Anterior cingulate cortex (tissue), 58 donors: ENCODE results near the gene FGD6.
A peak's percentile ranks its signal among the peaks of the same experiment; 100 is the strongest.
"Not testable (repeated sequence)": the region's sequence is repeated elsewhere in the genome, so short reads cannot be mapped to it uniquely, and the experiment has no call there.

Source experiments
- DNase-seq, 58 donors: peaks; one replicate each; lab custom pipeline; 2025; lab: John Stamatoyannopoulos, UW

The FGD6 gene

DNA sequence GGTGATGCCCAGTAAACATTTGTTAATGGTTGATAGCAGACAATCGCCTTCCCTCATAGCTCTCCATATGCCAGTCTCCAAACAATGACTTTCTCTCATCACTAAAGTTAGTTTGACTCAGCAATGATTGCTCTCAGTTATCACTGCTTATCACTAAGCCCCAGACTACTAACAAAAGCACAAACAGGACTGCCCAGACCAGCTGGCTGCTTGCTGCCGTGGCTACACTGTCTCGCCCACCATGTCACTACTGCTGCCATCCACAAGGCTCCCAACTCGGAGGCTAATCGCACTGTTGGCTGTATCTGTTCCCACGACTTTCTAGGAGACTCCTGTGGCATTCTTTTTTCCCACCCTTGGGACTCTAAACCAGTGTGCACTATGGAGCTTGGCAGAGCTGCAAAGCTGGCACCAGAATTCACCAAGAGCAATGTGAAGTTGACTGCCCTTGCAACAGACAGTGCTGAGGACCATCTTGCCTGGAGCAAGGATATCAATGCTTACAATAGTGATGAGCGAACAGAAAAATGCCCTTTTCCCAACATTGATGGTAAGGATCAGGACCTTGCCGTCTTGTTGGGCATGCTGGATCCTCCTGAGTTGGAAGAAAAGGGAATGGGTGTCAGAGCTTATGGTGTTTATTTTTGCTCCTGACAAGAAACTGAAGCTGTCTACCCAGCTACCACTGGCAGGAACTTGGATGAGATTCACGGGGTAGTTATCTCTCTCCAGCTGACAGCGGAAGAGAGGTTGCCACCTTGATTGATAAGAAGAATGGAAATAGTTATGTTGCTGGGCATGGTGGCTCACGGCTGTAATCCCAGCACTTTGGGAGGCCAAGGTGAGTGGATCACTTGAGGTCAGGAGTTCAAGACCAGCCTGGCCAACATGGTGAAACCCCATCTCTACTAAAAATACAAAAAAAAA lies 116.7 kb downstream of the FGD6 start:
- DNase-seq: no peak

DNA sequence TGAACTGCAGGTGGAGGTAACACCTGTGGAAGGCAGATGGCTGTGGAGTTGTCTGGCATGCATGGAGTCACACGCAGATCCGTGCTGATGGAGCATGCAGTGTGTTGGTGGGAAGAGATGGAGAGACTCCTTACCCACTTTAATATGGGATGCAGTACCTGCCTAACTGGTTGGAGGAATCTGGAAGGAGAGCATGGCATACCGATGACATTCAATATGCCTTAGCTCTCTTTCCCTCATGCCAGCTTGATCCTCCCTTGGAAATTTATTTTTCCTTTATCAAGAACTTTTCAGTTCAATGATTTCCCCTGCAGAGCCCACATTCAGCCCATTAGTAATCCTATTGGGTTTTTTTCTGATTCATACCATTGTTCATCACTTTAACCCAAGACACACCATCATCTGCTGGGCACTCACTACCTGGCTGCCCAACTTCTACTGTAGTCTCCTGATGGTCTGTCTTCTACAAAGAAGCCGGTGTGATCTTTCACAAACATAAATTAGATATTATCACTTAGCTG lies 117.9 kb downstream of the FGD6 start:
- no peak for DNase-seq

DNA sequence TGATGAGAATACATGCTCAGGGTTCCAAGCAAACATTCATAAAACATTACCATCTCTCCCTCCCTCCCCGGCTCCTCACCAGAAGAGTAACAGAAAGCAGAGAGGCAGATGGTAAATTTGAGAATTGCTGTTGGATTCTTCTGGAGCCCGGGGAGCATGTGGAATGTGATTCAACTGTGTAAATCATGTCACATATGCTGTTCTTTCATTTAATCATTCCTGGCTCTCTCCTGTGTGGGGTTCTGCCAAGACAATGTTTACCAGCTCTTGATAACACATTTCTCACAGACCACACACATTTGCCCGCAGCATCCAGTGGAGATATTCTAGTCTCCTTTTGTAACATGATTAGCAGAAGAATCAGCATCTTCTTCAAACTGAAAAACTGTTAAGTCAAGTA lies 120.4 kb downstream of the FGD6 start:
- DNase-seq: peak in 21 of 58 donors; percentile 4 to 80 (median 25)

DNA sequence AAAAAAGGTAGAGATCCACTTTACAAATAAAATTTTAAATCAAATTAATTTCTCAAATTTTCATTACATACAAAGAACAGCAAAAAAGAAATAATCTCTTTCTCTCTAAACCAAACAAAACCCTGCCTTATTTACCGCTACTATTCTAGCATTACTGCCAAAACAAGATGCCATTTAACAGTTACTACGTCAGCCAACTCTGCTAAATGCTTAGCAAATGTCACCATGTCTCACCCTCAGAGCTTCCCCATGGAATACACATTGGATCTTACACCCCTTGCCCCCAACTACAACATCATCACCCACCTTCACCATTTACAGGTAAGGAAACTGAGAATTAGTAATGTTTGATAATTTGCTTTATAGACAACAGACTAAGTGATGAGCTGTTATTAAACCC lies 120.9 kb downstream of the FGD6 start:
- DNase-seq: no peak

DNA sequence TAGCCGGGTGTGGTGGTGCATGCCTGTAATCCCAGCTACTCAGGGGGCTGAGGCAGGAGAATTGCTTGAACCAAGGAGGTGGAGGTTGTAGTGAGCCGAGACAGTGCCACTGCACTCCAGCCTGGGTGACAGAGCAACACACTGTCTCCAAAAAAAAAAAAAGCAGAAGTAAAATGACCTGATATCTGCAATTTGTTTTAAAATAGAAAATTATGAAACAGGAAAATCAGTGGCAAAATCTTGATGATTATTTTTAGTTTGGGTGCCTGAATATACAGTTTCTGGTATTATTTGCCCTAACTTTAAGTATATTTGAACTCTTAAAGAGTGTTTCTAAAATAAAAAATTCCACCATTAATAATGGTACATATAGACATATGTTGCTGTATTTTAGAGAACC lies 121.4 kb downstream of the FGD6 start:
- not testable (repeated sequence) for DNase-seq

DNA sequence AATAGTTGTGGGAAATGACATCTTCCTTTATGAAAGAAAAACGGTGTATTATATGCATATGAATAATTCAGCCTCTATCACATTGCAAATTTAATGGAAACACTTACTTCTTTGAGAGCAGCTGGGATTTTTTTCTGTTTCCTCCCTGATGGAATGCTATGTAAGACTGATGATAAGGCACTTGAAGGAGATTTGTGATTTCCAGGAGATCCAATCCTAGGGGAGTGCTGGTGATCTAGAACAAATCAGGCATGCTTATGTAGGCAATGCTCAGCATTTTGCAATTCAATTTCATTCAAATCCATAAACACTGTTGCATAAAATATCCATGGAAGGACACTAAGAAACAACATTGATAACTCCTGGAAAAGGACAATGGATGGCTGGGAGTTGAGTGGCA lies 127.8 kb downstream of the FGD6 start:
- no peak for DNase-seq

DNA sequence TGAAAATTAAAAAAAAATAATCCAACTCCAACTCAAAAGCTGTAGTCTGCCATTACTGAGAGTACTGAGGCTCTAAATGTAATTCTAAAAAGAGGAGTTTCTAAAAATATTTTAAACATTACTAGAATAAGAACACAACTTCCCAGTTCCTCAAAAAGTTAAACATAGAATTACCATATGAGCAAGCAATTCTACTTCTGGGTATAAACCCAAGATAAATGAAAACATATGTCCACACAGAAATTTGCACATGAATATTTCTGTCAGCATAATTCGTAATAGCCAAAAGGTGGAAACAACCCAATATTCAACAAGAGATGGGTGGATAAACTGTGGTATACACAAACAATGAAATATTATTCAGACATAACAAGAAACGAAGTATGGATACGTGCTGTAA lies 128.9 kb downstream of the FGD6 start:
- DNase-seq: no peak

DNA sequence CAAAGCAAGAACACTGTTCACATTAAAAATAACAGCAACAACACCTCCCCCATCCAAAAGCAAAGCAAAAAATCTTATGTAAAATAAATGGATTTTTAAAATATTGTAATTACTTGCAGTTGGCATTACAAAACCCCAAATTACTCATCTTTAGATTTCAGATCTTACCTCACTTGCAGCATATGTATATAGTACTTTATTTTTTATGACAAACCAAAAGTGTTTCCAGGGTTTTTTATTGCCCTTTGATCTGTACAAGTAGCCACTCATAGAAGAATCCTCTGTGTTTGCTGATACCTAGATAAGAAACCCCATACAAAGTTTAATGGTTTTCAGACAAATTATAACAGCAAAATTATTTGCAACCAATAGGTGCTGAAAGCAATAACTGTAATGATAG lies 131.7 kb downstream of the FGD6 start:
- no peak for DNase-seq

DNA sequence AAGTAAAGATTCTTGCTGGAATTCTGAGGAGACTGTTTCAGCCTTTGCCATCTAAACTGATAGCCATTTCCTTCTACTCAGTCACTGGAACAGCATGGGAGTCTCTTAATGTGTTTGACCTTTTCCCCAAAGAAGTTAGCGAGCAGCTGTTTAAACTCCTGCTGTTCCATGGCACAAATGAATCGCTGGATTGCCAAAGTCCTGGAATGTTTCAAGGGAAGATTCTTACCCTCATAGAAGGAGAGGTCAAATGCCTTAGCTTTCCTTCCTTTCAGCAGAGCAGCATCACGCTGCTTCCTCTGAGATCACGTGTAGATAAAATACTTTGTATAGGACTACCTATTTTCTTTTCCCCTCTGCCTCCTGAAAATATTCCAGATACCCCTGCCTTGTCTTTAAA lies 133.3 kb downstream of the FGD6 start:
- DNase-seq: no peak

DNA sequence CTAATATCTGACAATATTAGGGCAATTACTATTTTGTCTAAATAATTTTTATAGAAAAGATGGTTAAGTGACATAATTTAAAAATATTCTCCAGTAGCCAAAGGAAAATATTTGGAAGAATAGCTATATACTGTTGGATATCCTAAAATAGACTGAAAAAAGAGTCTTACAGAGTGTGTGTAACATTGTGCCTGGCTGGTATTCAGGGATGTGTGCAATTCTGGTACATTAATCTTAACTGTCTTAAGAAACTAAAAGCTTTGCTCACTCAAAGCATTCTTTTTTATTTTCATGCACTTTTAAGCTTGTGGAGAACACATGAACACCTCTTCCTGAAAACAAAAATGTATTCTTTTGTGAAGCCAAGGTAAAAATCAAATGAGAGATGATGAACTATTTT lies 133.8 kb downstream of the FGD6 start:
- no peak for DNase-seq

DNA sequence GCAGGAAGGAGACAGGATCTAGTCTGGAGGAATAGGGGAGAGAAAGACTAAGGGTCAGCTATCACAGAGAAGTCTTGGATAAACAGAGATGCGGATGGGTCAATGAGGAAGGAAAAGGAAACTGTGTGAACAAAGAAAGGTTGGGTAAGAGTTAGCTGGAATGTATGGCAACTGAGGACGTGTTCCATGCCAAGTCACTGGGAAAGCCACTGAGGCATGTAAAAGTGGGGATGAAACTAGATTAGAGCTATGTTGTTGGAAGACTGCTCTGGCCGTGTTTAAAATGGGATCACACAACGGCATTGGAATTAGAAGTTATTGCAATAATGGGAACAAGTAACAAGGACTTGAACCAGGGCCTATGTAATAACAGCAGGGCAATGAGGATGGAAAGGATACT lies 139.9 kb downstream of the FGD6 start:
- no peak for DNase-seq

DNA sequence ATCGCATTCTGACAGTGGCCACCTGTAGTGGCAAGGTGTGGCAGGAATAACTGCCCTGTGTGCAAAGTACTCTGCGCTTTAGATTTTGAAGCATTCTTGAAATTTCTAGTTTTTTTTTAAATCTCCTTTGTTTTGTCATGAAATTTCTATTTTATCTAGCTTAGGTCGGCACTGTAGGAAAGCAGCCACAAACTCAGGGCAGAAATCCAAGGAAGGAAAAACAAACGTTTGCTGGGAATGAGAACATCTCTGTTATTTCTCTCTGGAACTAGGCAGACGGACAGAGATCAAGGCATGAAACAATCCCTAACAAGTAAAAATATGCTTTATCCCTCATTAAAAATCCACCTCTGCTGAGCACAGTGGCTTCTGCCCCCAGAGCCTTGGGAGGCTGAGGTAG lies 142.5 kb downstream of the FGD6 start:
- no peak for DNase-seq

DNA sequence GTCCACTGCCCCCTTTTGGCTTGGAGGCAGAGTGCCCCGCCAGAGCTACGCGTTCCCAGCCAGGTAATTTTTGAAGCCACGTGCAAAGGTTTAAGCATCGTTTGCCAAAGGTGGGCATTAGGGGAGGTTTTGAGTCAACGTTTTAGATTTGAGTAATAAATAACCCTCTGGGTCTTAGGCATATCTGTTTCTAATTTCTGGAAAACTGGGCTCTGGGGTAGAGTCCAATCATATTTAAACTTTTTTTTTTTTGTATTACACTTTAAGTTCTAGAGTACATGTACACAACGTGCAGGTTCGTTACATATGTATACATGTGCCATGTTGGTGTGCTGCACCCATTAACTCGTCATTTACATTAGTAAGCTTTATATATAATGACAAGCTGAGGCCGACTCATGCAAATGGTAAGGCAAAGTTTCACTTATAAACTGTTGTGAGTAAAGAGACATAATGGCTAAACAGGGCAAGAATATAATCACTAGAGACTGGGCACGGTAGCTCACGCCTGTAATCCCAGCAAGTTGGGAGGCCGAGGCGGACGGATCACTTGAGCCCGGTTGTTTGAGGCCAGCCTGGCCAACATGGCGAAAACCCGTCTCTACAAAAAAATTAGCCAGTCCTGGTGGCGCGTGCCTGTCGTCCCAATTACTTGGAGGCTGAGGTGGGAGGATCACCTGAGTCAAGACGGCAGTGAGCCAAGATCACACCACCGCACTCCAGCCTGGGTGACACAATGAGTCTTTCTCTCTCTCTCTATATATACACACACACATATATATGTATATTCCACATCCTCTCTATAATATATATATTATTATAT lies 143.4 kb downstream of the FGD6 start:
- peak in 4 of 58 donors; percentile 1 to 10 (median 2) for DNase-seq

DNA sequence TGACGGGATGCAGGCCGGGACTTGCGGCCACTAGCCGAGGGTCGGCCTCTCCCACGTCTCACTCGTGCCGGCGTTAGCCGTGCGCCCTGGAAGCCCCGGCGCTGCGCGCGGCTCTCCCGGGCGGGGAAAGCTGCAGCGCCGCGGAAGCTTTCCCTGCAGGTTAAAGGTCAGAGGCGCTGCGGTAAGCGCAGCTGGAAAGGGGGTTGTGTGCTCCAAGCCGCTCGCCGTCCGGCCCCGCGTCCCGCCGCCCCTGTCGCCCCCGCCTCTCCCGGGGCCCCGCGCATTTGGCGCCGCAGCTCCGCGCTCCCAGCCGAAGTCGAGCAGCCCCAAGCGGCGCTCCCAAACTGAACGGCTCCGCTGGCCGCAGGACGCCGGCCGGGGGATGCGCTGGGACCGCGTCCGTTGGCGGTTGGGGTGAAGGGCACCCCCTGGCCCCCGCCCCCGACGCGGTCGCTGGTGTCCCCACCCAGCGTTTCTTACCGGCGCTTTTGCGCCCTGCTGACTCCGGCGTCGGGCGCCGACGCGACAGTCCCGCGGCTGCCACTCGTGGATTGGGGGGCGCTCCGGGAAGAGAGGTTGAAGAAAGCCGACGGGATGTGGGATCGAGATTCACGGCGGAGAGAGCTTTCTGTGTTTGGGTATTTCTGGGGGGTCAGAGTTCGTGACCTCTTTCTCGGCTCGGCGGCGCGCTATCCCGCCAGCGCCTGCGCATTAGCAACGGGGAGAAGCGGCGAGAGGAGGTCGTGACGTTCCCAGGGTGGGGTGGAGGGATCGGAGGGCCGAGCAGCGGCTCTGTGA lies 144.2 kb downstream of the FGD6 start, which contains the start of gene NR2C1:
Gene NR2C1, minus strand, starts transcription at position 719 of the 798 bp plus-strand sequence. CDS start 6,234 bp downstream, outside the sequence.
- DNase-seq: peak; percentile 36 to 94 (median 88)

DNA sequence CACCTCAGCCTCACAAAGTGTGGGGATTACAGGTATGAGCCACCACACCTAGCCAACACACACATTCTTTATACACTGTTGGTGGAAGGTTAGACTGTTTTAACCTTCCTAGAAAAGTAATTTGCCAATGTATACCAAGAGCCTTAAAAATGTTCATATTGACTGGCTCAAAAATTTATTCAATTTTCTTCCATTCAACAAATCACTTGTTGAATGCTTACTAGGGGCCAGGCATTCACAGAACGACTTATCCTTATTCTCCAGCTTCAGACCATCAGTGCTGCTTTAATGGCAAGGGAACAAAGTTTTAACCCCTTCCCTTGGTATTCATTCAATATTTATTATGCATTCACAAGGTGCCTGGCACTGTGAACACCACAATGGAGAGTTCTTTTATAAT lies 146.9 kb downstream of the FGD6 start:
- no peak for DNase-seq

DNA sequence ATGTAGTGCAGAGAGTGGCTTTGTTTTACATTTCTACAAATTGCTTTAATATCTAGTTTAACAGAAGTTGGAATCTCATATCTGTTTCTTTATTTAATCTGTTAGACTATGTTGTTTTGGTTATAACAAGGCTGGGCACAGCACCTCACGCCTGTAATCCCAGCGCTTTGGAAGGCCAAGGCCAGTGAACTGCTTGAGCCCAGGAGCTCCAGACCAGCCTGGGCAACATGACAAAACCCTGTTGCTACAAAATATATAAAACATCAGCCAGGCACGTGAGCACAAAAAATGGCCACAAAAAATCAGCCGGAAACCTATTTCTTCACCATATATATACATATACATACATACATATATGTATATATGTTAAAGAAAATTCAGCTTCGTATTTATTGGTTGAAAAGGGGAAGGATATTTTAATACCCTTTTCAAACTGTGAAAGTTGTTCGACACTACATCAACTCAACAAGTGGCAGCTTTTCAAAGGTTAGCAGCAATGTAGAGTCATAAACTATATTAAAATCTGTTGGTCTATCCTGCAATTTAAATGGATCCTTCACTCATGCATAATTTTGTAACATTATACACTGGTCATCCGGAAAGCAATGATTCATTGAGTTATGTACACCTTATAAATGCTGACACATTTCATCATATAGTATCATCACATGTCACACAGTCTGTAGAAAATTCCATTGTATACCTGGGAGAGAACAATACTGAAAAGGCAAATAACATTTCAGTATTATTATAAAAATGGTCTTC lies 151.0 kb downstream of the FGD6 start:
- DNase-seq: no peak

DNA sequence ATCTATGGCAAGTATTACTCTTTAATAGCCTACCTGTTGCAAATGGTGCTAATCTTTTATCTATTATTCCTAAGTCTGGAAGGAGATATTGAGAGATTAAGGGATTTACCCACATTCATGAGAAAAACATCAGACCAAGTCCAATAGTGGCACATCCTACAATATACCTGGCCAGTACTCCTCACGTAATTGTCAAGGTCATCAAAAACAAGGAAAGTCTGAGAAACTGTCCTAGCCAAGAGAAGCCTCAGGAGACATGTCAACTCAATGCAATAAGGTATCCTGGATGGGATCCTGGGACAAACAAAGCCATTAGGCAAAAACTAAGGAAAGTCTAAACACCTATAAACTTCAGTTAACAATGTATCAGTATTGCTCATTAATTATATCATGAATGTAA lies 156.3 kb downstream of the FGD6 start:
- DNase-seq: no peak

DNA sequence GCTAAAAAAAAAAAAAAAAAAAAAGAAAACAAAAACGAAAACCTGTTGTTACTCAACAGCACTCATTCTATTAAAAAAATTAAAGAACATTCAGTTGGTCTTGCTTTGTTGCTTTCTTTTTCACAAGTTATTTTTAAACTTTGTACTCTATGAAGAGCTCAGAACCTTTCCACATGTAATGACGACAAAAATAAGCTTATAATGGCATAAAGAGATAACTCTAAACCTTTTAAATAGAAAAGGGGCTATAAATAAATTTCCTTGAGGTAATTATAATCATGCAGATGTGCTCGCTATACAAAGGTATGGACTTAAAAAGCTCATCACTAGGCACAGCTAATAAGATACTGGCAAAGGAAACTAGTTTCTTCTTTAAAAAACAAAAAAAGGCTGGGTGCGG lies 157.3 kb downstream of the FGD6 start:
- no peak for DNase-seq

DNA sequence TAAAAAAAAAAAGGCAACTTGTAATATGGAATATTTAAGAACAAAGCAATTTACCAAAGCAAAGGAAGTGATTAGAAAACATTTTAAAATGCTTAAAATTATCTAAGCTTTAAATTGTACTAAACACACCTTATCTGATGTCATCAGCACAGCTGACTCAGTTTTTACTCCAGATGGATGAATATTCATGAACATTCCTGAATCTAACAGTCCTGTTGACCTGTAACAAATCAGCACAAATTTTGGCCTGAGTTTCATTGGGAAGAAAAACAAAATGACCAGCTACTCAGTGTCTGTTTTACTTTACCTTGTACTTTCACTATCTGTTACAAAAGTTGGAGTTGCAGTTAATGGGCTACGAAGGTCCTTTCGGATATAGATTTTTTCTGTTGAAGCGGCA lies 159.8 kb downstream of the FGD6 start:
- no peak for DNase-seq

DNA sequence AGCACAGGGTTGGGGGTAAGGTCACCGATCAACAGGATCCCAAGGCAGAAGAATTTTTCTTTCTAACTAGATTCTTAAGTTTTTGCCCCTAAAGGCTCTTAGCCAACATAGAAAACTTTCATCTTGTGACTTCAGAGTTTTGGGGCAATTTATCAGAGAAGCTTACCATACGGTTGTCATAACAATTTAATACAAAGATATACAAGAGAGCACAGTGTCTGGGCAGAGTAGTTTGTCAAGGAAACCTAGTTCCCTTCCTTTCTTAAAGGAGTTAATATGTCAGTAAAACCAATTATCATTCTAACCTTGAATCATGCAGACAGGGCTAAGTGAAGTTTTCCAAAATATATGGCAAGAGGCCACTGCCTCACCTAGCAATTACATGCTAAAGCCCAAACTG lies 162.2 kb downstream of the FGD6 start:
- DNase-seq: no peak
